DMS114 treated with DMSO at 0.1 percent for 48 hours (cell line): ENCODE measurements around the gene KIAA0319L.

ENCODE experiments used
- DNase-seq: peaks from one replicate; lab custom pipeline; 2025; ENCODE audit not compliant: unreplicated experiment; lab: John Stamatoyannopoulos, UW

The KIAA0319L gene

DNA sequence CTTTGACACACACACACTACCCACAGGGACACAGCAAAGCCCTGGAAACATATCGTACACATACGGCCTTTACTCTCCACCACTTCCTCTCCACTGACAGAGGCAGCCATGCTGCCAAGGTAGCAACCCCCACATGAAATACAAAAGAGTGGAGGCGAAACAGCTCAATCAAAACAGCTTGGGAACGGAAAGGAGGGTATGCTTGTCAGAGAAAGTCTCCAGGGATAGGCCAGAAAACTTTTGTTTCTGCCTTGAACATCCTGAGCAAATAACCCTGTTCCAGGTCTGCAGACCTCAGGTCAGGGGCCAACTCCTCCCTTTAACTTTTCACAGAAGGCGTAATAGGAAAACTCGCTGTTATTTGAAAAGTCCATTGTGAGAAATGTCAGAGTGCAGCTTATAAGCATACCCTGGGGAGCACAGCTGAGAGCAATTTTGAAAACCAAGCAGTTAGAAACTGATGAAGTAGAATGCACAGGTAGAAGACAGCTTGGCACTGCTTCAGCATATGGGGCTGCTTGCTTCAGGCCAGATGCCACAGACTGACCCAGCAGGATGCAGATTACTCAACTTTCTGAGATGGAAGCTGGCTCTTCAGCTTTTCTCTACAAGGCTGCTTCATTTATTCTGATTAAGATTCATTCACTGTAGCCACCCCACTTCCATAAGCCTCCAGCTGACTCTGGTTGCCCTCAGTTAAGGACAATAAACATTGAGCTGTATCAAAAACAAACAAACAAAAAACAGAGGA lies 18.0 kb downstream of the KIAA0319L start:
- DNase-seq, result no peak

GRCh38 chr1:35537806-35538205 lies 19.4 kb downstream of the KIAA0319L start:
- DNase-seq, result no peak

DNA sequence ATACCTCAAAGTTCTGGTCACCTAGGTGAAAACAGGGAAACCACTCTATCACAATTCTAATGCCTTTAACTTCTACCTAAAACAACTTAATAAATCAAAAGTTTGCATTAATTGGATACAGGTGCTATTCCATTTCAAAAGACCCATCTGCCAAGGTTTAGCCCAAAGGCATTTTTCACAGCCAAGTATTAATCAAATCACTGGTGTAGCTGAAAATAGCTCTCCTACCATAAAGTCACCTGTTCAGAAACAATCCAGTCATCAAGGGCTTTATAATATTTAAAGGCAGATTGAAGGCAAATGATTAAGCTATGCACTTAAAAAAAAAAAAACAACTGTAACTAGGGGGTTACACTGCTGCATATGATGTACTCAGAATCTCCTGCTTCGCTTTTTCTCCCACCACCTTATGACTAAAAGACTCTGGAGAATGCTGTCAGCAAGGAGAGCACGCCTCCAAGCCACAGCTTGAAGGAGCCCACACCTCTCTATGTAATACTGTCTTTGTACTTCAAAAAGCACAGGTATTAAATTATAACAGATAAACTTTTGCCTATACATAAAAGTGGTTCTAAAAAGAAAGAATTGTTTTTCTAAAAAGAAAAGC lies 20.5 kb downstream of the KIAA0319L start:
- no peak for DNase-seq

DNA sequence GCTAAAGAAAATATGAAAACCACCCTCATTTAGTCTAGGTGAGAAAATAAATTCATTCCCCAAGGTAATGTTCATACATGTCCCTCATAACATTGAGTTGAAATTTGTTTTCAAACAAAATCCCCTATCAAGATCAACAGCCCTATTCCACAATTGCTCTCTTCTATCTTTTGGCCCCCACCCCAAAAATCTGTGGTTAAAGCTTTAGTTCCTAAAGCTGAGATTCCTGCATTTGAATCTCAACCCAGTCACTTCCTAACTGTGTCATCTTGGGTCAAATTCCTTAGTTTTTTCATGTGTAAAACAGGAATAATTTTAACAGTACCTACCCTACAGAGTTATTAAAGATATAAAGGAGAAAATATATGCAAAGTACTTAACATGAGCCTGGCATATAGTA lies 22.0 kb downstream of the KIAA0319L start:
- no peak for DNase-seq

DNA sequence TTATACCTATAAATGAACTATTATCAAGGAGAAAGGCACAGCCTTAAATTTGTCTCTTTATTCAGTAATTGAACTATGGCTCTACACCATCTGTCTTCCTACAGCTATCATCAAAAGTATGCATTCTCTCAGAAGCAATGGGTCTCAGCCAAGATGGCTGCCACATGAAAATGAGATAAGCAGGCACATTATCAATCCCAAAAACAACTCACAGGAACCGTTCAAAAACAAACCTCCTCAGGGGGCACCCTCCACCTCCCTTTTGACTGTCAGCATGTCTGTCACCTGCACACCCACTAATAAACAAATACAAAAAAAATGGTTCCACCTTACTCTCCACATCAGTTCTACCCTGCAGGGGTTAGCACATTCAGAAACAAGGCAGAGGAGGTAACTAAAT lies 23.6 kb downstream of the KIAA0319L start:
- DNase-seq, result no peak

DNA sequence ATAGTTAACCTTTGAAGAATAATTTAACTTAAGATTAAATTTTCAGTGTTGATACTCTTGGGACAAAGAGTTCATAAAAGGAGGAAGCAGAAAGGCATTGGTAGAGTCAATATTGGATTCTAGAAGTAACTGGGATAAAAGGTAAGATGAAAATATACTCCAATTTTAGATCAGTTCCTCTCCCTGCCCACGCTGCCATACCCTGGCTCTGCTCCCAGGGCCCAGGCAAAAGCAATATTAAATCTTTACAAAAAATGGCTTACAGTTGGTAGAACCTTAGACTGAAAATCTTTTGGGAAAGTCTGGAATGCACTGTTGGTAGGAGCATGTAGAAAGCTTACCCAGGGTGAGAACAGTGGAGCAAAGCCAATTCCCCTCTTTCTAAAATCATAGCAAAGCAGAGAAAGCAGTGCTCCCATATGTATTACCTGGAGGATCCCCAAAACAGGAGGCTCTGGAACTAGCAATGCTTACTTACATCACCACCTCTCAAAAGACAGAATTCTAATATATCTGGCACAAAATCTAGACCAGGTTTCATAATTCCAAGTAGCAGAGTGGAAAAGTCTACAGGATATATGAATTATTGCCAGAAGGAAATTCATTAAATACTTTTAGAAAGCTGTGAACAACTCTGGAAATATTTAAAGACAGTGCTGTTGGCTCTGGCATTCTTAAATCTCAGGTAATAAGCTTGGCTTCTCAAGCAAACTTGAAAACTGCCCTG lies 24.5 kb downstream of the KIAA0319L start:
- DNase-seq, result no peak

- no peak for DNase-seq
Measured at GRCh38 chr1:35531368-35531767, 25.8 kb downstream of the KIAA0319L start.

DNA sequence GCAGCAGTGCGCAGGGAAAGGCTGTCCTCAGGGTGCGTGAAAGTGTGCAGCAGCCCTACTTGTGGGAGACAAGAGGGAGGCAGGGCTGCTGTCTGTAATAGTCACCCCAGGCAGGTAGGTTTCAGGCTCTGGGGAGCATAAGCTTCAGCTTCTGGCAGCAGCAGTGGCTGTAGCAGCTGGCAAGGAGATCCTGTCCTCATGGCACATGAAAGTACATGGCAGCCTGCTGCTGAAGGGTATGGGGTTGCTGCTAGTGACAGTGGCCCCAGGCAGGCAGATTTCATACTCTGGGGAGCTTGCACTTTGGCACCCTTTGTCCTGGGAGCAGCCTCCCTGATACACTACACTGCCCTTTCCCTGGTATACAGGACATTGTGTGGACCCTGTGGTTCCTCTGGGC lies 26.3 kb downstream of the KIAA0319L start:
- no peak for DNase-seq

DNA sequence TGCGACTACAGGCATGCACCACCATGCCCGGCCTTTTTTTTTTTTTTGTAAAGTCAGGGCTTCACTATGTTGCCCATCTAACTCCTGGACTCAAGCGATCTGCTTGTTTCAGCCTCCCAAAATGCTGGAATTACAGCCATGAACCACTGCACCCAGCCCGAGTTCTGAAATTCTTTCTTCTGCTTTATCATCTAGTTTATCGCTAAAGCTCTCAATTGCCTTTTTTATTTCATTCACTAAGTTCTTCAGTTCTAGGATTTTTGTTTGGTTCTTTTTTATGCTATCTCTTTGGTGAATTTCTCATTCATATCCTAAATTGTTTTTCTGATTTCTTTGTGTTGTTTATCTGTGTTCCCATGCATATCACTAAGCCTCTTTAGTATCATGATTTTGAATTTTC lies 27.0 kb downstream of the KIAA0319L start:
- DNase-seq, result no peak

DNA sequence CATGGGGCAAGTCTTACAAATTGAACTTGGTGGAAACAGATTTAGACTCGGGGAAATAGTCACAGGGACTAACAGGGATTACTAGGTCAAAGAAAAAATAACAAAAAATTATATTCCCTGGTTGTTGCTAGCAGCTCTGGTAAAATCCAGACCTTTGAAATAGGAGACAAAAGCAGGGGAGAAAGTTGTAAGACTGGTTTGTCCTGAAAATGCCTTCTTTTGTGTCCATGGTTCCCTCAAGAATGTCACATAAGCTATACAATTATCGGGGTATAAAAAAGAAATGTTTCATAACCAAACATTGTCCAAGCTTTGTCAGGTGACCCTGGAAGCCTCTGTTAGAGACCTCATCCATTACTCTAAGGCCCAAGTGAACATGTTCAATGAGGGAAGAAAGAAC lies 33.1 kb downstream of the KIAA0319L start:
- no peak for DNase-seq

DNA sequence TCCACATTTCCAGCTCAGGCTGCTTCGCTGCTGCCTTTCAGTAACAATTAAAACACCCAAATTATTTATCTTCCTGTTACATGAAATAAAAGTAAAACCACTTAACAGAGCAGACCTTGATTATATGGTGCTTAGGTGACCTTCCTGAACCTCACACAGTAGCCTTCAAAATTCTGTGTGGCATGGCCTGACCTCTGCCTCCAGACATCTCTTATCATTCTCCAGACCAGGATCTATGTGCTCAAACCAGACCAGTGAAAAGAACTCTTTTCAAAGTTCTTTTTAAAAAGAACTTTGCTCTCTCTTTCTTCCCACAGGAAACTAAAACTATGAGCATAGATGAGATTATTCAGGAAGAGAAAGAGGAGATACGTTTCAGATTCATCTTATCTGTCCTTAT lies 37.8 kb downstream of the KIAA0319L start:
- no peak for DNase-seq

DNA sequence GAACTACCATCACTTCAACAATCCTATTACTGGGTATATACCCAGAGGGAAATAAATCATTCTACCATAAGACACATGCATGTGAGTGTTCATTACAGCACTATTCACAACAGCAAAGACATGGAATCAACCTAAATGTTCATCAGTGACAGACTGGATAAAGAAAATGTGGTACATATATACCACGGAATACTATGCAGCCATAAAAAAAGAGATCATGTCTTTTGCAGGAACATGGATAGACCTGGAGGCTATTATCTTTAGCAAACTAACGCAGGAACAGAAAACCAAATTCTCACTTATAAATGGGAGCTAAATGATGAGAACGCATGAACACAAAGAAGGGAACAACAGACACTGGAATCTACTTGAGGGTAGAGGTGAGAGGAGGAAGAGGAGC lies 39.0 kb downstream of the KIAA0319L start:
- DNase-seq, result no peak

DNA sequence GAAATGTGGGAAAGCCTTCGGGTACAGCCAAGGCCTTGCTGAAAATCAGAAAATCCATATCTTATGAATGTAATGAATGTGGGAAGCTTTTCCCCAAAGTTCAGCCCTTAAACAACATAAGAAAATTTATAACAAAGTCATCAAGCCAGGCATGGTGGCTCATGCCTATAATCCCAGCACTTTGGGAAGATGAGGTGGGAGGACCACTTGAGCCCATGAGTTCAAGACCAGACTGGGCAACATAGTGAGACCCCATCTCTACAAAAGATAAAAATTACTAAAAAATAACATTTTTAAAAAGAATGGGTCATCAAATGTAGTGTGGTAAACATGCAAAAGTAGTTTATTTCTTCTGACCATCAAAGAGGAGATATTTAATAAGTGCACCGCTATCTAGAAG lies 45.9 kb downstream of the KIAA0319L start:
- DNase-seq, result no peak

DNA sequence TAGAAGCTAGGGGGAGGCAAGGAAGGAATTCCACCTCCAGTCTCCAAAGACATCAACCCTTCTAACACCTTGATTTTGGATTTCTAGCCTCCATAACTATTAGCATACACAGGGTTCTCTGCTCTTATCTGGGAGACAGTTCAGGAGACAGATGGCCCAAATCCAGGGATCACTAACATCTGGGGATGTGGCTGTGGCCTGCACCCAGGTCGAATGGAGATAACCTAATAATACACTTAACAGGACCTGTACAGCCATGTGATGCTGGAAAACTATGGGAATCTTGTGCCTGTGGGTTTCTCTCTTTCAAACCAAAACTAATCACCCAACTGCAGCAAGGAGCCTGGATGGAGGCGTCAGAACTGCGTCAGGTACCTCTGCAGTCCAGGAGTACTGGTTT lies 47.6 kb downstream of the KIAA0319L start:
- DNase-seq, result no peak

- no peak for DNase-seq
Measured at GRCh38 chr1:35507947-35508346, 49.3 kb downstream of the KIAA0319L start.

DNA sequence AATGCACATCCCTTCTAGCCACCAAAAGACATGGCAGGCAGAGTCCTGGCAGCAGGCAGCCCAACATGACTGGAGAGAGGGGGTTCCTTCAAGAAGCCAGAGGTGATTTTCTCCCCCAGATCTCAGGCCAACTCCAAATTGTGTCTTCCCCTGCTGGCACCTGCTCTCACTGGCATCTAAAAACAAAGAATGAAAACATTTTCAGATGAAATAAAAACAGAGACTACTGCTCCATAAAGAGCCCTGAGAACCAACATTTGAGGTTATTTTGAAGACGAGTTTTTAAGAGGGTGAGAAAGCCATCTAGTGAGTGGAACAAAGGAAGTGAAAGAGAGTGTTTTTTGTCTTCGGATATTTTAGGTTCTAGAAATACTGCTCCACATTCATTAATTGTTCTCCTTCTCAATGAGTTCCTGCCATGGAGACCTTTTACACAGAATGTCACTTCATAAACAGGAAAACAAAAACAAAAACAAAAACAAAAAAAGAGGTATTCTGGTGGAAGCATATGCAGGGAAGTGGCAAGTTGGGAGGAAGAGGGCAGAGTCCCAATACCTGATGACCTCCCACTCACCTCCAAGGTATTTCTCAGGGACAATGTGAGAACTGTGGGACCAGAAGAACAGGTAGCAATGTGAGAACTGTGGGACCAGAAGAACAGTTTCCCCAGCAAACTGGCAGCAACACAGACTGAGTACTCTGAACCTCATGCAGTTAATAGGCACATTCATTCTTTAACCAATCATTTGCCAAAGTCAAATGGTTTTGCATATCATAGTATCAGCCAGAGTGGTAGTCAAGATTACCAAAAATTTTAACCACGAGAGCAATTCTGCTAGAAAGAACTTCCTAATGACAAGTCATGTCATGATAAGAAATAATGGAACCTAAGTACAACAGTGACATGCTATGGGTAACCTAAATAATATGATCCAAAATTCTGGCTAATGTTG lies 50.0 kb downstream of the KIAA0319L start:
- DNase-seq, result no peak

- DNase-seq, result no peak
Measured at GRCh38 chr1:35505911-35506798, 51.0 kb downstream of the KIAA0319L start.

DNA sequence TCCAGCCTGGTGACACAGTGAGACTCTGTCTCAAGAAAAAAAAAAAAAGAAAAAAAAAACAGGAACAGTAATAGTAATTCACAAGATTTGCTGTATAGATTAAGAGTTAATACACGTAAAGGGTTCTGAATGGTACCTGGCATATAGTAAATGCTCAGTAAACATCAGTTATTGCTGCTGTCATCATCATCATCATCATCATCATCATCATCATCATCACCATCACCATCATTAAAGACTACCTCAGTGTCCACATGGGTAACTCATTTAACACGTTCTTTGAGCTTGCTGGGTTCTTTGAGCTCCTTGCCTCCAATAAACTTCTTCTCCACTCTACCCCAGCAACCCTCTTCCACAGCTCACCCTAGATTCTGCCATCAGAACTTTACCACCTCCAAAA lies 55.0 kb downstream of the KIAA0319L start:
- DNase-seq, result no peak

GRCh38 chr1:35500439-35500838 lies 56.8 kb downstream of the KIAA0319L start:
- DNase-seq, result no peak

GRCh38 chr1:35499652-35500176 lies 57.5 kb downstream of the KIAA0319L start:
- no peak for DNase-seq
